Spleen (tissue), 11 donors: ENCODE data around the gene EVC. TPM values are rescaled to one million over a fixed set of nuclear protein-coding genes. Genes with fewer than 3 reads are reported as not detected.

Source experiments
- DNase-seq: peaks from one replicate; pipeline ENCODE4 v3.0.0-alpha.2; 2020
- H3K27ac ChIP-seq, 8 donors: fragments of 200-600 bp; sonication (generic) in 7 of 8; 1 replicate in 4 of 8; 2 replicates in 4 of 8; pipeline versions ENCODE4 v1.5.0 to v1.8.0; 2016 to 2021; ENCODE audit warnings: inconsistent platforms in 4 of 8, mild to moderate bottlenecking in 4 of 8, moderate library complexity in 1 of 8
- H3K27me3 ChIP-seq, 7 donors: fragments of 200-600 bp; sonication (generic) in 6 of 7; replicated peaks in 1 of 7; 1 replicate in 4 of 7; 2 replicates in 3 of 7; pipeline versions ENCODE4 v1.5.0 to v1.8.0; 2016 to 2021; ENCODE audit warnings: inconsistent platforms in 3 of 7, mild to moderate bottlenecking in 1 of 7
- H3K36me3 ChIP-seq, 6 donors: fragments of 200-600 bp; sonication (generic) in 5 of 6; 1 replicate in 4 of 6; 2 replicates in 2 of 6; pipeline versions ENCODE4 v1.5.0 to v1.8.0; 2016 to 2021; ENCODE audit warnings: inconsistent platforms in 2 of 6
- H3K4me1 ChIP-seq, 6 donors: fragments of 200-600 bp; sonication (generic) in 5 of 6; 1 replicate in 3 of 6; 2 replicates in 3 of 6; pipeline versions ENCODE4 v1.5.0 to v1.8.0; 2016 to 2021; ENCODE audit warnings: inconsistent platforms in 3 of 6
- H3K4me3 ChIP-seq, 8 donors: fragments of 200-600 bp; sonication (generic) in 7 of 8; 1 replicate in 4 of 8; 2 replicates in 4 of 8; pipeline versions ENCODE4 v1.5.0 to v1.8.0; 2016 to 2021; ENCODE audit warnings: inconsistent platforms in 4 of 8, mild to moderate bottlenecking in 4 of 8, moderate library complexity in 2 of 8
- H3K9me3 ChIP-seq, 8 donors: fragments of 200-600 bp; sonication (generic) in 7 of 8; 1 replicate in 4 of 8; 2 replicates in 4 of 8; pipeline versions ENCODE4 v1.5.0 to v1.8.0; 2016 to 2021; ENCODE audit warnings: inconsistent platforms in 4 of 8
- CTCF ChIP-seq, 11 experiments: fragments of 200-600 bp in 7 of 11; fragments of 450-650 bp in 4 of 11; sonication (generic) in 4 of 11; IDR thresholded peaks in 8 of 11; conservative IDR thresholded peaks in 3 of 11; 1 replicate in 7 of 11; 2 replicates in 4 of 11; pipeline versions ENCODE4 v1.4.0 to v1.8.0; 2016 to 2021; ENCODE audit warnings: antibody characterized with exemption in 11 of 11, inconsistent platforms in 4 of 11, mild to moderate bottlenecking in 1 of 11
- POLR2A ChIP-seq, 3 donors: fragments of 450-650 bp; IDR thresholded peaks; one replicate each; pipeline ENCODE4 v1.5.1; 2017; ENCODE audit warnings: antibody characterized with exemption in 3 of 3, mild to moderate bottlenecking in 1 of 3
- POLR2AphosphoS5 ChIP-seq, 3 donors: sonication (generic); formaldehyde crosslinking; IDR thresholded peaks; one replicate each; pipeline ENCODE4 v1.5.1; 2017; ENCODE audit warnings: antibody characterized with exemption in 3 of 3
- WGBS, 5 donors: extraction: QIAGEN DNeasy Blood & Tissue Kit in 3 of 5; methylation state at CpG; one replicate each; pipeline versions ENCODE4 v1.1.5 to v1.1.7; 2013 to 2018; 5-methylcytosine and 5-hydroxymethylcytosine counted together
- intact Hi-C: fragments of 100-400 bp; cut with DNase I; formaldehyde crosslinking; loops from one replicate; pipeline ENCODE4 v1.15.0; 2023; ENCODE audit warnings: low total_unique reads
- polyA plus RNA-seq, 3 donors: library from polyadenylated mRNA; stranded (reverse); fragments of 200-250 nt; gene quantifications; one replicate each; pipeline ENCODE4 v1.2.1, GENCODE V29; 2013
- total RNA-seq, 7 donors: library from RNA; depleted of rRNA in 3 of 7; stranded (reverse); fragments of >200 nt in 3 of 7; fragmentation: NEBNext Ultra II Directional in 4 of 7; extraction: Animal tissue kit (Norgen Biotek cat#: 25700) in 4 of 7; gene quantifications; one replicate each; pipeline versions ENCODE4 v1.1.0 to v1.2.1, GENCODE V29; 2016 to 2021
- donor health status: healthy with polysubstance abuse.
- donor health status: DM: no; HTN: no; CAD: no; lungs with moderate emphysema.
- donor health status: DM: no; HTN: no; CAD: no.
- donor health status: Bipolar disorder and iron deficiency.
- donor health status: healthy.
- donor health status: DM: no; HTN: no; CAD: no.
- donor health status: DM: yes; HTN: yes; CAD: no.

Gene EVC
- total and polyA plus RNA-seq, 10 donors = 0.20 to 13.3 (median 6.9) TPM

GRCh38 chr4:5732158-5732557, 21.2 kb downstream of the EVC start:
- H3K4me1 ChIP-seq = no peaks in the 10 kb centered on the region
- H3K9me3 ChIP-seq = no peaks in the 10 kb centered on the region
- no peaks in the 10 kb centered on the region for H3K27me3 ChIP-seq
- no peak overlapping the region for H3K4me3 ChIP-seq
- DNase-seq = no peak
- H3K27ac ChIP-seq = no peak overlapping the region
- 80 to 93% (median 86%) methylated on average over 9 to 10 of the region's 10 CpGs for WGBS, 5 donors
- peaks cover 0 to 11% (median 0%) of the 10 kb centered on the region in 6 donors for H3K36me3 ChIP-seq
- TF ChIP-seq CTCF (IDR thresholded peaks at IDR 0.05 in 8 of 11, conservative IDR thresholded peaks at IDR 0.05 in 3 of 11) (no peak), POLR2A (IDR thresholded peaks at IDR 0.05) (no peak), POLR2AphosphoS5 (IDR thresholded peaks at IDR 0.05) (no peak)
- intact Hi-C loops = no loop called here

GRCh38 chr4:5734853-5735252, 23.9 kb downstream of the EVC start:
- Histone ChIP-seq H3K9me3 (no peaks in the 10 kb centered on the region), H3K36me3 (peaks cover 0 to 6% (median 0%) of the 10 kb centered on the region in 6 donors), H3K27me3 (no peaks in the 10 kb centered on the region), H3K4me1 (no peaks in the 10 kb centered on the region), H3K4me3 (no peak overlapping the region), H3K27ac (no peak overlapping the region)
- intact Hi-C loops = no loop called here
- 87 to 96% (median 93%) methylated on average over 5 of the region's 5 CpGs for WGBS, 5 donors
- TF ChIP-seq CTCF (IDR thresholded peaks at IDR 0.05 in 8 of 11, conservative IDR thresholded peaks at IDR 0.05 in 3 of 11) = no peak
- TF ChIP-seq POLR2A (IDR thresholded peaks at IDR 0.05) = no peak
- TF ChIP-seq POLR2AphosphoS5 (IDR thresholded peaks at IDR 0.05) = no peak
- DNase-seq = peak; percentile 69

GRCh38 chr4:5735463-5735862, 24.5 kb downstream of the EVC start:
- no peak for DNase-seq
- WGBS, 5 donors = 74 to 88% (median 82%) methylated on average over 2 to 3 of the region's 3 CpGs
- intact Hi-C loops = no loop called here
- H3K4me1 ChIP-seq = no peaks in the 10 kb centered on the region
- H3K36me3 ChIP-seq = peaks cover 0 to 4% (median 0%) of the 10 kb centered on the region in 6 donors
- no peak overlapping the region for H3K4me3 ChIP-seq
- no peaks in the 10 kb centered on the region for H3K27me3 ChIP-seq
- no peaks in the 10 kb centered on the region for H3K9me3 ChIP-seq
- H3K27ac ChIP-seq = no peak overlapping the region
- TF ChIP-seq CTCF (IDR thresholded peaks at IDR 0.05 in 8 of 11, conservative IDR thresholded peaks at IDR 0.05 in 3 of 11) (no peak), POLR2AphosphoS5 (IDR thresholded peaks at IDR 0.05) (no peak), POLR2A (IDR thresholded peaks at IDR 0.05) (no peak)

- Histone ChIP-seq H3K27me3 (no peaks in the 10 kb centered on the region), H3K27ac (no peak overlapping the region), H3K36me3 (peaks cover 0 to 4% (median 0%) of the 10 kb centered on the region in 6 donors), H3K9me3 (no peaks in the 10 kb centered on the region), H3K4me1 (no peaks in the 10 kb centered on the region), H3K4me3 (no peak overlapping the region)
- DNase-seq = no peak
- no peak for TF ChIP-seq CTCF (IDR thresholded peaks at IDR 0.05 in 8 of 11, conservative IDR thresholded peaks at IDR 0.05 in 3 of 11)
- TF ChIP-seq POLR2A (IDR thresholded peaks at IDR 0.05) = no peak
- no peak for TF ChIP-seq POLR2AphosphoS5 (IDR thresholded peaks at IDR 0.05)
- 88 to 95% (median 92%) methylated on average over 2 of the region's 2 CpGs for WGBS, 5 donors
- intact Hi-C loops = no loop called here
Measured at GRCh38 chr4:5738061-5738460, 27.1 kb downstream of the EVC start.
